WTC11 (cell line): ENCODE measurements around the gene PAK5. TPM values are rescaled to one million over a fixed set of nuclear protein-coding genes. Genes with fewer than 3 reads are reported as not detected.

Experiments
- ATAC-seq: fragments of 200-7000 bp; cut with Tn5 transposase; 2 replicates; pipeline ENCODE4 v1.10.0; 2021; ENCODE audit warnings: mild to moderate bottlenecking, moderate library complexity
- CTCF ChIA-PET: fragments of 300-600 bp; sonication (Branson Sonifier 250); formaldehyde crosslinking; loops from one replicate; lab custom pipeline; 2021; ENCODE audit warnings: antibody characterized with exemption; lab: Charles Lee
- POLR2A ChIA-PET: fragments of 350-600 bp; sonication (Branson Sonifier 250); formaldehyde crosslinking; loops from one replicate; lab custom pipeline; 2021; ENCODE audit warnings: antibody characterized with exemption; lab: Charles Lee
- DNase-seq: peaks from one replicate; pipeline ENCODE4 v3.0.0; 2021; ENCODE audit warnings: low spot score
- H3K27ac Mint-ChIP-seq: 2 replicates; pipeline ENCODE4 v1.8.0; 2021; ENCODE audit warnings: mixed read lengths
- H3K27me3 Mint-ChIP-seq: 2 replicates; pipeline ENCODE4 v1.8.0; 2021; ENCODE audit warnings: low read depth, mild to moderate bottlenecking, moderate library complexity, mixed read lengths
- H3K36me3 Mint-ChIP-seq: 2 replicates; pipeline ENCODE4 v1.8.0; 2021; ENCODE audit warnings: mixed read lengths
- H3K4me1 Mint-ChIP-seq: 2 replicates; pipeline ENCODE4 v1.8.0; 2022; ENCODE audit warnings: mixed read lengths
- H3K4me3 Mint-ChIP-seq: 2 replicates; pipeline ENCODE4 v1.8.0; 2021; ENCODE audit warnings: mild to moderate bottlenecking, moderate library complexity, mixed read lengths
- H3K9me3 Mint-ChIP-seq: 2 replicates; pipeline ENCODE4 v1.8.0; 2021; ENCODE audit warnings: mixed read lengths
- ARID4B ChIP-seq: sonication (generic); formaldehyde crosslinking; IDR thresholded peaks from 2 replicates; pipeline ENCODE4 v1.8.0; 2023; ENCODE audit warnings: missing genetic modification reagents, mild to moderate bottlenecking, borderline replicate concordance
- ATF6 ChIP-seq: sonication (generic); formaldehyde crosslinking; IDR thresholded peaks from 2 replicates; pipeline ENCODE4 v1.8.1; 2023; ENCODE audit warnings: mild to moderate bottlenecking, missing genetic modification reagents
- FOXK1 ChIP-seq: sonication (generic); formaldehyde crosslinking; IDR thresholded peaks from 2 replicates; pipeline ENCODE4 v1.8.0; 2022; ENCODE audit warnings: mild to moderate bottlenecking, moderate library complexity, missing genetic modification reagents
- GRHL2 ChIP-seq: fragments of 250-450 bp; sonication (Bioruptor Pico); IDR thresholded peaks from 2 replicates; pipeline ENCODE4 v1.8.0; 2022; ENCODE audit warnings: mild to moderate bottlenecking, moderate library complexity; ENCODE audit not compliant: insufficient replicate concordance, severe bottlenecking
- KAT7 ChIP-seq: sonication (generic); formaldehyde crosslinking; IDR thresholded peaks from 2 replicates; pipeline ENCODE4 v1.8.1; 2023; ENCODE audit warnings: missing genetic modification reagents, mild to moderate bottlenecking, borderline replicate concordance
- NR2C2 ChIP-seq: sonication (generic); formaldehyde crosslinking; IDR thresholded peaks from 2 replicates; pipeline ENCODE4 v1.8.0; 2022; ENCODE audit warnings: mild to moderate bottlenecking, missing genetic modification reagents
- PRRX2 ChIP-seq: fragments of 250-450 bp; sonication (Bioruptor Pico); IDR thresholded peaks from 2 replicates; pipeline ENCODE4 v1.8.0; 2021; ENCODE audit warnings: mild to moderate bottlenecking
- RELA ChIP-seq: sonication (generic); formaldehyde crosslinking; IDR thresholded peaks from 2 replicates; pipeline ENCODE4 v1.8.1; 2022; ENCODE audit warnings: missing genetic modification reagents, mild to moderate bottlenecking, borderline replicate concordance
- SMAD3 ChIP-seq: sonication (generic); formaldehyde crosslinking; IDR thresholded peaks from 2 replicates; pipeline ENCODE4 v1.8.0; 2022; ENCODE audit warnings: missing genetic modification reagents, mild to moderate bottlenecking, borderline replicate concordance
- SMAD4 ChIP-seq: sonication (generic); formaldehyde crosslinking; IDR thresholded peaks from 2 replicates; pipeline ENCODE4 v1.8.0; 2022; ENCODE audit warnings: mild to moderate bottlenecking, missing genetic modification reagents
- SOX15 ChIP-seq: fragments of 250-450 bp; sonication (Bioruptor Pico); IDR thresholded peaks from 2 replicates; pipeline ENCODE4 v1.9.0; 2021; ENCODE audit warnings: mild to moderate bottlenecking
- ZNF138 ChIP-seq: sonication (generic); formaldehyde crosslinking; conservative IDR thresholded peaks from 2 replicates; pipeline ENCODE4 v1.8.1; 2022; ENCODE audit warnings: mild to moderate bottlenecking, moderate library complexity, missing genetic modification reagents
- ZNF317 ChIP-seq: sonication (generic); formaldehyde crosslinking; IDR thresholded peaks from 2 replicates; pipeline ENCODE4 v1.8.1; 2023; ENCODE audit warnings: low read depth, mild to moderate bottlenecking, moderate library complexity, missing genetic modification reagents, borderline replicate concordance
- ZNF396 ChIP-seq: fragments of 250-450 bp; sonication (Bioruptor Pico); IDR thresholded peaks from 2 replicates; pipeline ENCODE4 v1.8.0; 2021; ENCODE audit warnings: mild to moderate bottlenecking, moderate library complexity, borderline replicate concordance
- ZNF416 ChIP-seq: fragments of 250-450 bp; sonication (Bioruptor Pico); IDR thresholded peaks from 2 replicates; pipeline ENCODE4 v1.9.0; 2021; ENCODE audit warnings: mild to moderate bottlenecking, inconsistent platforms
- ZNF423 ChIP-seq: fragments of 250-450 bp; sonication (Bioruptor Pico); IDR thresholded peaks from 2 replicates; pipeline ENCODE4 v2.1.2; 2022; ENCODE audit warnings: mild to moderate bottlenecking, moderate library complexity
- total RNA-seq: library from RNA; stranded (reverse); gene quantifications from 3 replicates; pipeline ENCODE4 v1.2.3, GENCODE V29; 2021
- TF ChIP-seq, protein P1 (sequence below): sonication (generic); formaldehyde crosslinking; IDR thresholded peaks from 2 replicates; pipeline ENCODE4 v1.8.0; 2022; ENCODE audit warnings: mild to moderate bottlenecking, missing genetic modification reagents
- TF ChIP-seq, protein P2 (sequence below): sonication (generic); formaldehyde crosslinking; IDR thresholded peaks from 2 replicates; pipeline ENCODE4 v1.8.0; 2022; ENCODE audit warnings: mild to moderate bottlenecking, missing genetic modification reagents
- TF ChIP-seq, protein P3 (sequence below): sonication (generic); formaldehyde crosslinking; conservative IDR thresholded peaks from 2 replicates; pipeline ENCODE4 v1.8.1; 2022; ENCODE audit warnings: mild to moderate bottlenecking, missing genetic modification reagents
- TF ChIP-seq, protein P4 (sequence below): fragments of 200-600 bp; IDR thresholded peaks from 2 replicates; pipeline ENCODE4 v1.8.0; 2022; ENCODE audit warnings: antibody characterized with exemption

PAK5 gene
- total RNA-seq, 1 experiment from 2014 or later, result 0.31 TPM

- TF ChIP-seq, protein P1, sequence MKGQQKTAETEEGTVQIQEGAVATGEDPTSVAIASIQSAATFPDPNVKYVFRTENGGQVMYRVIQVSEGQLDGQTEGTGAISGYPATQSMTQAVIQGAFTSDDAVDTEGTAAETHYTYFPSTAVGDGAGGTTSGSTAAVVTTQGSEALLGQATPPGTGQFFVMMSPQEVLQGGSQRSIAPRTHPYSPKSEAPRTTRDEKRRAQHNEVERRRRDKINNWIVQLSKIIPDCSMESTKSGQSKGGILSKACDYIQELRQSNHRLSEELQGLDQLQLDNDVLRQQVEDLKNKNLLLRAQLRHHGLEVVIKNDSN (CRISPR knock-in tag), result no peak
- no peak for TF ChIP-seq FOXK1 (CRISPR knock-in tag)
- TF ChIP-seq ZNF138, result no peak
- TF ChIP-seq RELA (CRISPR knock-in tag), result no peak
- TF ChIP-seq, protein P2, sequence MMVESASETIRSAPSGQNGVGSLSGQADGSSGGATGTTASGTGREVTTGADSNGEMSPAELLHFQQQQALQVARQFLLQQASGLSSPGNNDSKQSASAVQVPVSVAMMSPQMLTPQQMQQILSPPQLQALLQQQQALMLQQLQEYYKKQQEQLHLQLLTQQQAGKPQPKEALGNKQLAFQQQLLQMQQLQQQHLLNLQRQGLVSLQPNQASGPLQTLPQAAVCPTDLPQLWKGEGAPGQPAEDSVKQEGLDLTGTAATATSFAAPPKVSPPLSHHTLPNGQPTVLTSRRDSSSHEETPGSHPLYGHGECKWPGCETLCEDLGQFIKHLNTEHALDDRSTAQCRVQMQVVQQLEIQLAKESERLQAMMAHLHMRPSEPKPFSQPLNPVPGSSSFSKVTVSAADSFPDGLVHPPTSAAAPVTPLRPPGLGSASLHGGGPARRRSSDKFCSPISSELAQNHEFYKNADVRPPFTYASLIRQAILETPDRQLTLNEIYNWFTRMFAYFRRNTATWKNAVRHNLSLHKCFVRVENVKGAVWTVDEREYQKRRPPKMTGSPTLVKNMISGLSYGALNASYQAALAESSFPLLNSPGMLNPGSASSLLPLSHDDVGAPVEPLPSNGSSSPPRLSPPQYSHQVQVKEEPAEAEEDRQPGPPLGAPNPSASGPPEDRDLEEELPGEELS (CRISPR knock-in tag), result no peak
Observed at GRCh38 chr20:9570612-9571011, 268.3 kb downstream of the PAK5 start (continued).

DNA sequence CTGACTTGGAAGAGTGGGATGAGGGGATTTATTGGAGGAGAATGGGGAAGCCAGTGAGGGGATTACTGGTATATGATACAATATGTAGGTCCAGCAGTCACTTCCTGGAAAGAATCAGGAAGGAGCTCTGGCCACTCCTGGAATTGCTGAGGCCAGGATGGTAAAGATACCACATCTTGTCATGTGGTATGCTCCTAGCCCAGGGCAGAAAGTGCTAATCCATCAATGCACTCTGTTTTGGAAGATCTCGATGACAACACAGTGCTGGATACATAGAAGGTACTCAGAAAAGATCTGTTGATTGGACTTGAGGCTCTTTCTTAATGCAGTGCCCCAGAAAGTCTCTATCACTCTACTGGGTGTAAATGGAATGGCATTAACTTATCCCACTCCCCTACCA, 271.9 kb downstream of the PAK5 start:
- H3K27ac Mint-ChIP-seq, result no peak overlapping the region
- H3K4me3 Mint-ChIP-seq, result no peak overlapping the region
- DNase-seq (no peak), ATAC-seq (no peak)
- TF ChIP-seq ARID4B (CRISPR knock-in tag) (no peak), GRHL2 (CRISPR knock-in tag) (no peak), ATF6 (CRISPR knock-in tag) (no peak), ZNF396 (CRISPR knock-in tag) (no peak), FOXK1 (CRISPR knock-in tag) (no peak), SOX15 (CRISPR knock-in tag) (no peak), NR2C2 (CRISPR knock-in tag) (no peak), KAT7 (CRISPR knock-in tag) (no peak), ZNF317 (CRISPR knock-in tag) (no peak)
- POLR2A ChIA-PET, result no interaction called here
- H3K36me3 Mint-ChIP-seq, result no peaks in the 10 kb centered on the region
- CTCF ChIA-PET, result no interaction called here
- H3K27me3 Mint-ChIP-seq, result peaks cover 40% of the 10 kb centered on the region
- H3K9me3 Mint-ChIP-seq, result no peaks in the 10 kb centered on the region; the same call in 1 of the 2 replicates
- H3K4me1 Mint-ChIP-seq, result peaks cover 16% of the 10 kb centered on the region

DNA sequence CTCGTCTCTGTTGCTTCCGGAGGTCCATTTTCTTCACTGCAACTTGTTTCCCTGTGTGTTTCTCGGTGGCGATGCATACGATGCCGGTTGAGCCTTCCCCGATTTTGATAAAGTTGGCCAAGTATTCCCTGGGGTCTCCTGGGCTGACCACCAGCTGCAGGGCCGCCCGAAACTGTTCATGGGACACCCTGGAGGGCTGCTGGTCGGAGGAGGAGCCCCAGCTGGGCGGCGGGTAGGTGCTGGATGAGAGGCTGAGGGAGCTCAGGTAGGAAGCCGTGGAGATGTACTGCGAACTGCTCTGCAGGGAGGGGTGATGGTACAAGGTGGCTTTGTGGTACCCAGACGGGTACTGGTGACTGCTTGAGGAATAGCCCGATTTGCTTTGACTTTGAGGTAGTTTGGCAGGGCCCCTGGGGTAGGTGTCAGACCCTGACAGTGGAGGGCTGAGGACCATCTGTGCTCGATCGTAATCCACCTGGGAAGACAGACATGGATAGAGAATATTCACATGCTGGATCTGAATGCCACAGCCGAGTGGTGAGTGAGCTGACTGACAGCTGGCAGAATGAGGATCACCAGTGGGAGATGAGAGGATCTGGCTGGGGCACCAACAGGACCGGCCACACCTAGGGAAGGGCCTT, 272.8 kb downstream of the PAK5 start:
- ChIA-PET POLR2A (no interaction called here), CTCF (no interaction called here)
- Mint-ChIP-seq H3K4me1 (peaks cover 6% of the 10 kb centered on the region), H3K4me3 (no peak overlapping the region), H3K36me3 (no peaks in the 10 kb centered on the region), H3K9me3 (no peaks in the 10 kb centered on the region; the same call in 1 of the 2 replicates), H3K27me3 (peaks cover 31% of the 10 kb centered on the region), H3K27ac (no peak overlapping the region)
- ATAC-seq (no peak), DNase-seq (no peak)
- TF ChIP-seq, protein P3, sequence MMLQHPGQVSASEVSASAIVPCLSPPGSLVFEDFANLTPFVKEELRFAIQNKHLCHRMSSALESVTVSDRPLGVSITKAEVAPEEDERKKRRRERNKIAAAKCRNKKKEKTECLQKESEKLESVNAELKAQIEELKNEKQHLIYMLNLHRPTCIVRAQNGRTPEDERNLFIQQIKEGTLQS, result no peak
- no peak for TF ChIP-seq ZNF416 (CRISPR knock-in tag)
- TF ChIP-seq PRRX2 (CRISPR knock-in tag), result no peak
- no peak for TF ChIP-seq SMAD3 (CRISPR knock-in tag)
- TF ChIP-seq ZNF423, result no peak
- TF ChIP-seq SMAD4, result no peak
- TF ChIP-seq, protein P4, sequence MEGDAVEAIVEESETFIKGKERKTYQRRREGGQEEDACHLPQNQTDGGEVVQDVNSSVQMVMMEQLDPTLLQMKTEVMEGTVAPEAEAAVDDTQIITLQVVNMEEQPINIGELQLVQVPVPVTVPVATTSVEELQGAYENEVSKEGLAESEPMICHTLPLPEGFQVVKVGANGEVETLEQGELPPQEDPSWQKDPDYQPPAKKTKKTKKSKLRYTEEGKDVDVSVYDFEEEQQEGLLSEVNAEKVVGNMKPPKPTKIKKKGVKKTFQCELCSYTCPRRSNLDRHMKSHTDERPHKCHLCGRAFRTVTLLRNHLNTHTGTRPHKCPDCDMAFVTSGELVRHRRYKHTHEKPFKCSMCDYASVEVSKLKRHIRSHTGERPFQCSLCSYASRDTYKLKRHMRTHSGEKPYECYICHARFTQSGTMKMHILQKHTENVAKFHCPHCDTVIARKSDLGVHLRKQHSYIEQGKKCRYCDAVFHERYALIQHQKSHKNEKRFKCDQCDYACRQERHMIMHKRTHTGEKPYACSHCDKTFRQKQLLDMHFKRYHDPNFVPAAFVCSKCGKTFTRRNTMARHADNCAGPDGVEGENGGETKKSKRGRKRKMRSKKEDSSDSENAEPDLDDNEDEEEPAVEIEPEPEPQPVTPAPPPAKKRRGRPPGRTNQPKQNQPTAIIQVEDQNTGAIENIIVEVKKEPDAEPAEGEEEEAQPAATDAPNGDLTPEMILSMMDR, result no peak
